ENCODE results near the gene GSS. TPM values are rescaled to one million over a fixed set of nuclear protein-coding genes. Genes with fewer than 3 reads are reported as not detected.

The GSS gene
- total RNA-seq, 4 donors from 2014 or later = 49.9 to 56.7 (median 52.9) TPM

DNA sequence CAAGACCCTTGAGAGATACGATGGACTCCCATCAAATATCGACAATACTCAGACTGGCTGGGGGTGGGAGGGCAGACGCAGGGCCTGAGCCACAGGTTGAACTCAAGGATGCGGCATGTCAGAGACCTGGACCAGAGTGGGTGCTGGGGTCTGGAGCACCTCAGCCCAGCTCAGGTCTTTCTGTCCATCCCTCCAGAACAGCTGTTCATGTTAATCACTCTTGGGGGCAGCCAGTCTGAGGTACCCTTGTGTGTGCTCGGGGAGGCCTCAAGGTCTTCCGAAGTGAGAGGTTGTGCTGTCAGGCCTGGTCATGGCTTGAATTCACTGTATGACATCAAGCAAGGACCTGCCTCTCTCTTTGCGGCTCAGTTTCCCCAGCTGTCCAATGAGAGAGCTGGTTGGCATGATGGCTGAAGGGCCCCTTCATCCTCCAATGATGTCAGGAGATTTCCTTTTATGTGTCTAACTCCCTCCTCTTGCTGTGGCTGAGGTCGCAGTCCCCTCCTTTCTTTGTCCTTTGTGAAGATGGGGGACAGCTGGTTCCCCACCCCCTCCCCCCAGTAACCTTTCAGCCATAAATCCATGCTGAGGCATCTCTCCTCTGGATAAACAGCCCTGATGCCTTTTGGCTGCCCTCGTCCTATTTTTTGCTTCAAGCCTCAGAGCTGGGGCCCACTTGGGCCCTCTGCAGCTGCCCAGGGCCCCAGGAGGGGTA, 15.4 kb upstream of the GSS start:
- TF ChIP-seq, protein P1, sequence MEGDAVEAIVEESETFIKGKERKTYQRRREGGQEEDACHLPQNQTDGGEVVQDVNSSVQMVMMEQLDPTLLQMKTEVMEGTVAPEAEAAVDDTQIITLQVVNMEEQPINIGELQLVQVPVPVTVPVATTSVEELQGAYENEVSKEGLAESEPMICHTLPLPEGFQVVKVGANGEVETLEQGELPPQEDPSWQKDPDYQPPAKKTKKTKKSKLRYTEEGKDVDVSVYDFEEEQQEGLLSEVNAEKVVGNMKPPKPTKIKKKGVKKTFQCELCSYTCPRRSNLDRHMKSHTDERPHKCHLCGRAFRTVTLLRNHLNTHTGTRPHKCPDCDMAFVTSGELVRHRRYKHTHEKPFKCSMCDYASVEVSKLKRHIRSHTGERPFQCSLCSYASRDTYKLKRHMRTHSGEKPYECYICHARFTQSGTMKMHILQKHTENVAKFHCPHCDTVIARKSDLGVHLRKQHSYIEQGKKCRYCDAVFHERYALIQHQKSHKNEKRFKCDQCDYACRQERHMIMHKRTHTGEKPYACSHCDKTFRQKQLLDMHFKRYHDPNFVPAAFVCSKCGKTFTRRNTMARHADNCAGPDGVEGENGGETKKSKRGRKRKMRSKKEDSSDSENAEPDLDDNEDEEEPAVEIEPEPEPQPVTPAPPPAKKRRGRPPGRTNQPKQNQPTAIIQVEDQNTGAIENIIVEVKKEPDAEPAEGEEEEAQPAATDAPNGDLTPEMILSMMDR (IDR thresholded peaks at IDR 0.05) = no peak
- no peak for TF ChIP-seq POLR2A (IDR thresholded peaks at IDR 0.05)
- WGBS, 2 donors = 90 to 93% methylated on average over 9 of the region's 9 CpGs
- H3K4me3 ChIP-seq (ENCODE audit: low read depth, poor library complexity, severe bottlenecking) = no peak overlapping the region
- DNase-seq (ENCODE audit: low spot score in 2 of 2) = no peak
- intact Hi-C loops (cut with DNase I; ENCODE audit: low total_unique reads) = no loop called here

DNA sequence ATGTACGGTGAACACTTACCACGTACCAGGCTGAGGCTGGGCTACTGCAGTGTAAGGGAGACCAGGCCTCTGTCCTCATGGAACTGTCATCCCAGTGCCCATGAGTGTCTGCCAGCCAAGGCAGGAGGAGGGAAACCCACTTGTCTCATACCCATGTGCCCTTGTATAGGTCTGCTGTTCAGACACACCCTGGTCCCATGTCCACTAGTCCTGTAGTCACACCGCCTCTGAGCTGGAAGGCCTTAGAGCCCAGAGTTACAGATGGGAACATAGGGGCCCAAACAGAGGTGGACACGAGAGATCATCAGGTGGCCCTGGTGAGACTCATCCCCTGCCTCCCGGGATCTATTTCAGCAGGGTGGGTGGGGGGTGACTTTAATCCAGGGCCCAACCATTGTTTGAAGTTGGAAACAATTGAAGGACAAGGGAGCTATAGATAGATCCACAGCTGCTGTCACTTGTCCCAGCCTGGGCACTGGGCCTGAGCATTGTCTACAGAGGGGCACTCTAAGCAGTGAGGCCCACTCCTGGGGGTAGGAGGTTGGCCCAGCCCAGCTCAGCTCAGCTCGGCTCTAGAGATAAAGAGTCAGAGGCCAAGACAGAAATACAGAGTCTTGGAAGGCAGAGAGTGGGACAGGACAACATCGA, 14.7 kb upstream of the GSS start:
- no peak overlapping the region for H3K4me3 ChIP-seq (ENCODE audit: low read depth, poor library complexity, severe bottlenecking)
- intact Hi-C loops (cut with DNase I; ENCODE audit: low total_unique reads) = no loop called here
- WGBS, 2 donors = 88 to 92% methylated on average over 7 of the region's 7 CpGs
- no peak for DNase-seq (ENCODE audit: low spot score in 2 of 2)
- no peak for TF ChIP-seq POLR2A (IDR thresholded peaks at IDR 0.05)
- TF ChIP-seq, protein P1 (IDR thresholded peaks at IDR 0.05) = no peak

DNA sequence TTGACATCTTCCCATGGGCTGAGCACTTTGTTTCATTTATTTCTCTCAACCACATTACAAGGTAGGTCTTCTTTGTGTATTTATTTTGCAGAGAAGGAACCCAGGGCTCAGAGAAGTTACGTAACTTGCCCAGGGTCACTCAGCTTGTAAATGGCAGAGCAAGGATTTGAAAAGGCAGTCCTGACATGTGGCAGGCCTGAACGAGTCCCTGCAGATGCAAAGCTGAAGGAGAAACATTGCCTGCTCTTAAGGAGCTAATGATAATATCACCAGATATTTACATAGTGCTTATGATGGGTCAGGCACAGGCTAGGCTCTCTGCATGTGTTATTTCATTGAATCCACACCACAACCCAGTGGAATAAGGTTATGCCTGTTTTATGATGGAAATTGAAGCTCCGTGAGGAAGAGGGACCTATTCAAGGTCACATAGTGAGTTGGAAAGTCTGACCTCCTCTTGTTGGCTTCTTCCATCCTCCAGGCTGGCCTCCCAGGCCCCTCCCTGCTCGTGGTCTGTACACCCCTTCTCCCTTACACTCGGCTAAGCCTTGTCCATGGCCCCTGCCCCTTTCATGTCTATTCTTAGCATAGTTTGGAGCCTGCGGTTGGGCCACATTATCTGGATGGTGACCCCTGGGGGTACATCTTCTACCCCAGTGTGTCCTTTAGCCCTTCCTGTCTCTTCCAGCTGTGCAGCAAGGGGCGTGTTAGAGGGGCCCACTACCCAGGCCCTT, 12.6 kb upstream of the GSS start:
- TF ChIP-seq, protein P1 (IDR thresholded peaks at IDR 0.05) = no peak
- TF ChIP-seq POLR2A (IDR thresholded peaks at IDR 0.05) = no peak
- H3K4me3 ChIP-seq (ENCODE audit: low read depth, poor library complexity, severe bottlenecking) = no peak overlapping the region
- intact Hi-C loops (cut with DNase I; ENCODE audit: low total_unique reads) = no loop called here
- WGBS, 2 donors = 84 to 86% methylated on average over 7 of the region's 7 CpGs
- DNase-seq (ENCODE audit: low spot score in 2 of 2) = no peak

DNA sequence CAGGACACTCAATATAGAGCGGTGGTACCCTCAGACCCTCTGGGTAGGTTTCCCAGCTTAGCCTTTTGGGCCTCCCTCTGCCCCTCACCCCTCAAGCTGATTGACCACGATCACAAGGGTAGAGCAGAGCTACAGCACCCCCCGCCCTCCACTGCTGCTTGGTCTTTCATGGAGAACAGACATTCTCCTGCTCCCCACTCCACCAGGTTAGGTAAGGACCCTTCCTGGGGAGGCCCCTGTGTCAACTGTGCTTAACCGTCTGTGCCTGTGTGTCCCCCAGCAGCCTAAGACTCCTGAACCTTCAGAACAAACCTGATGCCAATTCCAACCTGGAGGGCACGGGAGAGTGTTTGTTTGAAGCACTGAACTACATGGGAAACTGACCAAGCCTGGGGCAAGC, 11.8 kb upstream of the GSS start:
- intact Hi-C loops (cut with DNase I; ENCODE audit: low total_unique reads) = no loop called here
- H3K4me3 ChIP-seq (ENCODE audit: low read depth, poor library complexity, severe bottlenecking) = no peak overlapping the region
- DNase-seq (ENCODE audit: low spot score in 2 of 2) = no peak
- no peak for TF ChIP-seq POLR2A (IDR thresholded peaks at IDR 0.05)
- TF ChIP-seq, protein P1 (IDR thresholded peaks at IDR 0.05) = no peak
- WGBS, 2 donors = 86 to 95% methylated on average over 5 of the region's 5 CpGs

DNA sequence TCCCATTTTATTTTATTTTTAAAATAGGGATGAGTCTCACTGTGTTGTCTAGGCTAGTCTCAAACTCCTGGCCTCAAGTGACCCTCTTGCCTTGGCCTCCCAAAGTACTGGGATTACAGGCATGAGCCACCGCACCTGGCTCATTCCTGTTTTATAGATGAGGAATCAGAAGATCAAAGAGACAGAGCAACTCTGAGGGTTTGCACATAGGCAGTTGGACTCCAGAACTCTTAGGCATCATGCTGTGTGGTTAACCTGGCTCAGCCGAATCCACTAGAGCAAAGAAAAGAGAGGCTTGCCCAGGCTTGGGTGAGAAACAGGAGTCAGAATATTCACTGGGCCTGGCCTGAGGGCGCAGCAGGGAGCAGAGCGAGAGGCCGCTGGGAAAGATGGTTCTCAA, 9.4 kb upstream of the GSS start:
- no peak overlapping the region for H3K4me3 ChIP-seq (ENCODE audit: low read depth, poor library complexity, severe bottlenecking)
- intact Hi-C loops (cut with DNase I; ENCODE audit: low total_unique reads) = no loop called here
- no peak for DNase-seq (ENCODE audit: low spot score in 2 of 2)
- TF ChIP-seq, protein P1 (IDR thresholded peaks at IDR 0.05) = no peak
- TF ChIP-seq POLR2A (IDR thresholded peaks at IDR 0.05) = no peak
- 88 to 89% methylated on average over 5 of the region's 5 CpGs for WGBS, 2 donors
